ENCODE data around the gene NMNAT2.

NMNAT2 gene

DNA sequence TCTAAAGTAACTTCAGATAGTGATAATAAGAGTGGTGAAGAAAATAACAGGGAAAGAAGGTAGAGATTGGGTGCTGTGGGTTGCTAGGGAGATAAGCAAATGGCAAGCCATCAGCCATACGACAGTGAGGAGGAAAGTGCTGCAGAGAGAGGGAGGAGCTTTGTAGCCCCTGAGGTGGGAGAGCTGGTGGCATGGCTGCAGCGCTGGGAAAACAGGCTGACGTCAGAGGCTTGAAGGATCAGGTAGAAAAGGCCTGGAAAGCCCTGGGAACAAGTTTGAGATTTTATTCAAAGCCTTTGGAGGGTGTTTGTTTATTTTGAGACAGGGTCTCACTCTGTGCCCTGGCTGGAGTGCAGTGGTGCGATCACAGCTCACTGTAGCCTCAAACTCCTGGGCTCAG lies 109.5 kb downstream of the NMNAT2 start:
- DNase-seq, result no peak

DNA sequence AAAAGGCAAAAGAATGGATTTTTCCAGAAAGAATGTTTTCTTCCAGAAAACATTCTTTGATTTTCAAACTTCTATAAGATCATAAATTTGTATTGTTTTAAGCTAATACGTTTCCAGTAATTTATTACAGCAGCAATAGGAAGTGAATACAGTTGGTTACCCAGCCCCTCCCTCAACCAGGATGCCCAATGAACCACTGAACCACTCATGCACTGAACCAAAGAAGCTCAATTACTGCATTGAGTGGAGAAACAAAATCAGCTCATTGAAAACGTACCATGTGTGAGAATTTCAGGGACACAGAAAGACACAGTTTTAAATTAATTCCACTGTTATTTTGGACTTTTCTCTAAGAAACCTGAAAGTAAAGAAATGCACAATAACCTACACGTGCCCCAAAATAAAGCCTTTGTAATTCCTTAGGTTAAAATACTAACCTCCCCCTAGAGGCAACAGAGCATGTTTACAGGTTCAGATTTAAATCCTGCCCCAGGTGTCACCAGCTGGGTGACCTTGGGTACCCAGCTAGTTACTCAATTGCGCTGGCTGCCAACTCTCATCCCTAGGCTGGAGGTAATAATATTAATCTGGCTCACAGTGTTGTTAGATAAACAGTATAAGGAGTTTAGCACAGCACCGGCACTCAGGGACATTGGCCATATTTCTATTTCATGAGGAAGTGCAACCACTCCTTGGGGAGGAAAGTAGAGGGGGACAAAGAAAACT lies 111.7 kb downstream of the NMNAT2 start:
- DNase-seq, result no peak

DNA sequence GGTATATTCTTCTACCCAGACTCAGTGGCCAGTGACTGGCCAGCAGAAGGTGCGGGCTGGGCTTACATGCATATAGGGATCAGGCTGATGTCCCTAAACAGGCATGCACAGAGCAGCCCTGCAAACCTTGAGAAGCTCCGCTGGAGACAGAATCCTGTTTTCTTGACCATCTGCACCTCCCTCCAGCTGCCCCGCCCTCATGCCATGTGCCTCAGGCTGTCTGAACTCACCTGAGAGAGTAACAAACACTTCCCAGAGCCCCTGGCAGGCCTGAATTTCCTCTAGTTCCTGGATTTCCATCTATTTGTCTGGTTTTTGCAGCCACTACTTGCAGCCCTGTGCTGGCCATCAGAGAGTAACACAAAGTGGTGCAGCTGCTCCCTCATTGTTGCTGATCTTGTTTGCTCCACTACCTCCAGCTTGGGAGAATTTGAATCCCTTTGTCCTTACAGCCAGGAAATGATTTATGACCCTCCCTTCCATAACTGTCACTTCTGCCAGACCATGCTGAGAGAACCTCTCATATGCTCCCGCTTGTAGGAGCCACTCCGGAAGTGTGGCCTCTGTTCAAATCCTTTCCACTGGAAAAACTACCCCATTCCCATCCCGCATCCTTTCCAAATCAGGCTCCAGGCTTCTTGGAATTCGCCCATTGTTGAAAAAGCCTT lies 113.6 kb downstream of the NMNAT2 start:
- DNase-seq, result no peak

DNA sequence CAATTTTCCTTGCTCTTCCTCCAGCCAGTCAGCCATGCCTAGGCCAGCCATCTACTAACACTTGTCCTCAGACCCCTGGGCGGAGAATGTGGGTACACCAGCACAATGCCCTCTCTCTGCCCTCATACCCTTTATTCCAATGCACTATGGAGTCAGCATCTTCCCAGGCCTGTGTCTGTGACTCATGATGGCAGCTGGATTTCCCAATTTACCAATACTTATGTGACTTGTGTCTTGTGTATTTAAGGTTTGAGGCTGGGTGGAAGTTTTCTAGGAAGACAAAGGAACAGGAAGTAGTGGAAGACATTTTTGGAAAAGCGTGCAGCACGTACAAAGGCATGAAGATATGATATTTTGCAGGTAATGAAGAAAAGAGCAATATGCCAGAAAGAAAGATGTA lies 114.3 kb downstream of the NMNAT2 start:
- no peak for DNase-seq

DNA sequence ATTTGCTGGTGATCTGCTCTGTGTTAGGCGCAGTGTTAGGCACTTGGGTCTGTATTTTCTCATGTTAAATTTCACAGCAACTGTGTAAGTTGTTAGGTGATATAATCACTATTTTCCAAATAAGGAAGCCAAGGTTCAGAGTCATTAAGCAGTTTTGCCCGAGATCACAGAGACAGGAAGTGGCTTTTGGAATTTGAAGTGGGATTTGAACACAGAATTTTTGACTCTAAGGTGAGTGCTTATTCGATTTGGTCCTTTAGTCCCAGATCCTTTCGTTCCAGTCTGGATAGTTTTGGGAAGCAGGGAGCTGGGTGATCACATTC lies 114.9 kb downstream of the NMNAT2 start:
- DNase-seq, result no peak

DNA sequence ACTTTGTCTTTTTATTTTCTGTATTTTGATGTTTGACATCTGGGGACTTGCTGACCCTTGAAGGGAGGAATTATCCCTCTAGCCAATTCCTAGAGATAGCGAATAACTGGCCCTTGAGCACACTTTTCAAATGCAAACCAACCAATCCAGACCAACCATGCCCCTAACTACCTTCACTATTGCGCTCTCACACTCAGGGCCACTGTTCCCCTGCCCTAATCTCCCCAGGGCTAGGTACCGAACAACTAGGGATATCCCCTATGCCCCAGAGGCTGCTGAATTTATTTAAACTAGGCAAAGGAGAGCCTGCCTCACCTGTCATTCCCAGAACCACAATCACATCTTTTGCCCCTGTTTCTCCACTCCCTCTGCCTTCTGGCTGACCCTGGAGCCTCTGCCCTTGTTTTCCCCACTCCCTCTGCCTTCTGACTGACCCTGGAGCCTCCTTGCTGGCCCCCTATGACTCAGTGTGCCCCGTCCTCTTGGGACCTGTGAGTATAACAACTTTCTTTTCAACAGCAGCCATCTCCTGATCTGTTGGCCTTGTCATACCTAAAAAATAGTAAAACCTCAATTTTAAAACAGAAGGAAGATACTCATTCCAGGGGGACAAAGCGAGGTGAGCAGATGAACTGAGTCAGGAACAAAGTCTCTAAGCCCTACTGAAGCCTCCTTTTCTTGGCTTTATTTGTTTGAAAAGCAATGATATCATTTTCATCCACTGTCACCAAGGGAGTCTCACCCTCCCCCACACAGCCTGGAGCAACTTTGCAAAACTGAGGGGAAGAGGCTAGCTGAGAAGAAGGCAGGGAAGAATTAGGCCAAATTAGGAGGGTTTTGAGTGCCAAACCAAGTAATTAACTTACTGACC lies 115.5 kb downstream of the NMNAT2 start:
- DNase-seq, result no peak

DNA sequence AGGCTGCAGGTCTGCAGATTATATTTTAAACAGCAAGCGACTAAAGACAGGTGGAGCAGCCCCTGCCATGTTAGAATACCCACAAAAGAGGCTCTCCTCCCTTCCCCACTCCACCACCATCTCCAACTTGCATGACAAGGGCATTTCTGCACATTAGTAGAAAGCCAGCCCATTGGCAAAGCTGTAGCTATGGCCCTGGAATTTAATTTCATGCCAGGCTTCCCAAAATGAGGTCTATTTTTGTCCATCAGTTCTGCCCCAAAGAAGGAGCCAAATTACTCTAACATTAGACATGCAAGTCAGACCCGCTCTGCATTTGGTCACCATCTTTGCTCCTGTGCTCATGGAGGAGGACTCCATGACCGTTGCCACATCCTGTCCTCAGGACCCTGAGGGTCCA lies 116.9 kb downstream of the NMNAT2 start:
- no peak for DNase-seq

DNA sequence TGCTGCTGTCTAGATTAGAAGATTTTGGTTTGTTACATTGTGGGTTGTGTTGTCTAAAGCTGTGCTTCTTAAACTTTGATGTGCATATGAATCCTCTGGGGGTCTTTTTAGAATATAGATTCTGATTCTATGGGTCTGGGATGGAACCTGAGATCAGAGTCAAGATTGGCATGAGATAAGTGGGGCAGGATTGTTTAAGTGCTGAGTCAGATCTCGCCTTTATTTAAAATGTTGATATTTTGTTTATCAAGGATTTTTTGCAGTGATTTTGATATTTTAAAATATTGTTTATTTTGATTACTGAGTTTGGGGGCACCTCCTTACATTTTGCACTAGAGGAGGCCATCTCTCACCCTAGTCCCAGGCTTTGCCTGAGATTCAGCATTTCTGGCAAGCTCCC lies 117.4 kb downstream of the NMNAT2 start:
- DNase-seq, result no peak

DNA sequence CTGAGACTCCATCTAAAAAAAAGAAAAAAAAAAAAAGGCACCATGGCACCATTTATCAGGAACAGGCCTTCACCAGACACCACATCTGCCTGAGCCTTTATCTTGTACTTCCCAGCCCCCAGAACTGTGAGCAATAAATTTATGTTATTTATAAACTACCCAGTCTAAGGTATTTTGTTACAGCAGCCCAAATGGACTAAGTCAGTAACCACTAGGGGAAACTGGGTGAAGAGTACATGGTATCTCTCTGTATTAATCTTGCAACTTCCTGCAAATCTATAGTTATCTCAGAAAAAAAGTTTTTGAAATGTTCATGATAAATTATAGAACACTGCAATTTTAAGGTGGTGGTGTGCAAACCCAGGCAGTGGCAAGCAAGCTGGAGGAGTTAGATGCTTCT lies 117.8 kb downstream of the NMNAT2 start:
- no peak for DNase-seq

DNA sequence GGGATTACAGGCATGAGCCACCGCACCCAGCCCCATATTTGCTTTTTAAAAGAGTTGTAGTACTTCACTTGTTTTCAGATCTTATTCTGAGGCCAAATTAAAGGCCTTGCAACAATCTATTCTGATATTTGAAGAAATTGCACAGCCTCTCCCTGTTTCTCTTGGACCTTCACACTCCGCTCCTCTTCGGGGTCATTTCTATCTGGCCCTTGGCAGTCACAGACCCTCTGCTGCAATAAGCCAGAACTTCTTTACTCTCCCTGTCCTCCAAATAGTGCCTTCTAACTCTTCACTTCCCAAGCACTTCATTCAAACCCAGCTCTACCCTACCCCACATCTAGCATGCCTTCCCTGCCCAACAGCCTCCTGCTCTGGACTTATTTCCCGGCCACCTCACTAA lies 121.4 kb downstream of the NMNAT2 start:
- DNase-seq, result no peak

DNA sequence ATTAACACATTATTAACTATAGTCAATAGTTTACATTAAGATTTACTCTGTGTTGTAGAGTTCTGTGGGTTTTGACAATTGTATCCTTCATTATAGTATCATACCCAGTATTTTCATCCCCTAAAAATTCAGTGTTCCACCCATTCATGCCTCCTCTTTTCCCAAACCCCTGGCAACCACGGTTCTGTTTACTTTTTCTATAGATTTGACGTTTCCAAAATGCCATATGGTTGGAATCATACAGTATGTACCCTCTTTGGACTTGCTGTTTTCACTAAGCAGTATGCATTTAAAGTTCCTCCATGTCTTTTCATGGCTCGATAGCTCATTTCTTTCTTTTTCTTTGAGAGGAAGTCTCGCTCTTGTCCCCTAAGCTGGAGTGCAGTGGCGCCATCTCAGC lies 122.7 kb downstream of the NMNAT2 start:
- DNase-seq, result no peak

DNA sequence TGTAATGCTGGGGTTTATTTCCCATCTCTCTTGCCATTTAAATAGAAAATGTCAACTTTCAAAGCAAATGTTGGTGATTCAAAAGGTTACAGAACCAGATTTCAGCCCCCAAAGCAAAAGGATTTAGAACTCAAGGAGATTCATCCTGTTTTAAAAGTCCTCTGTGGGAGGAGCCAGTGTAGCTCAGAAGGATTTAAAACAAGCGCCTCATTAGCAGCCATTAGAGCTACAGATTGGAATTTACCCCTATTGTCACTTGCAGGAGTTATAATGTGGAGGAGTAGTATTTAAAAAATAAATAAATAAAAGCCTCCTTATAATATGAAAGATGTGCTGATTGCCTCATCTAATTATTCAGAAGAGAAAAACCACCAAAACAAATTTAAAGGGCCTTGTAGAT lies 124.3 kb downstream of the NMNAT2 start:
- DNase-seq, result no peak

DNA sequence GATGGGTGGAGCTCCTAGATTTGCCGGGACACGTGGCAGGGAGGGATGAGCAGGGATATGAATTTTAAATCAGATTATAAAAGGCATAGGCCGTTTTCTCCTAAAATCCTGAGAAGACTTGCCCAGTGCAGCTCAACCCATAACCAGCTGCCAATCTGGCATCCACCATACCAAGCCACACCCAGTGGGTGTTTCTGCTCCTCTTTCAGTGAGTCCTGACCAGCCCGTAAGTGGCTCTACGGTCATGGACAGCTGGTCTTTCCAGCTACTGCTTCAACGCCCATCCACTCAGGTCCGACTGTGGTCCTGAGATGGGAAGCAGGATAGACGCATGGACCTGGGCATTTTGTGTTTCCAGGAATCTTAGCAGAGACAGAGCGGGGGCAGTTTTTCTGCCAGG lies 124.9 kb downstream of the NMNAT2 start:
- no peak for DNase-seq

DNA sequence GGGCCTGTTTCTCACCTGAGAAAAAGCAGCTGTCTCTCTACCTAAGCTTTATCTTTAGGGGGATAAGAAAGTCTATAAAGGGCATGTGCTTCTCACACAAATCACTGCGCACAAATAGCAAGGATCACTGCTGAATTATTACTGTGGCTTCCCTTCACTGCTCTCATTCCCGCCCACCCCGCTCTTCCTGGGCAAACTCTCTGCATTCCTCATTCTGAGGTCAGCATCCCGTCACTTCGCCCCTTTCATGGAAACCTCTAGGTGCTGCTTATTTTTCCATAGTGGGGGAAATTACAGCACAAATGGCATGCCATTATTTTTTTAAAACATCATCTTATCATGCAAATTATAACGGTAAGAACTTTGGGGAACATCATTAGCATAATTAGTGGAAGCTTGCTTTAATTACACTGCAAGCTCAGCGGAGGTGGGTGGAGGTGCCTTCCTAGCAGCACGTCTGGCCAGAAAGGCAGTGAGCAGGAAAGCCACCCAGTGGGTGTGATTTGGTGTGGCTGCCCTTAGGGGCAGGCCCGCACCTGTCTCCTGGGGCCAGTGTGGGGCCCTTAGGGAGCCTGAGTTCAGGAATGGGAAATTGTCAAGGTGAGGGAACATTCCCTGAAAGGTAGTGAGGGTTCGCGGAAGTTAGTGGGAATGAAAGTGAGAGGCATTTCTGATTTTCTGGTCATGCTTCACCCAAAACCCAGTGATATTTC lies 126.2 kb downstream of the NMNAT2 start:
- no peak for DNase-seq

DNA sequence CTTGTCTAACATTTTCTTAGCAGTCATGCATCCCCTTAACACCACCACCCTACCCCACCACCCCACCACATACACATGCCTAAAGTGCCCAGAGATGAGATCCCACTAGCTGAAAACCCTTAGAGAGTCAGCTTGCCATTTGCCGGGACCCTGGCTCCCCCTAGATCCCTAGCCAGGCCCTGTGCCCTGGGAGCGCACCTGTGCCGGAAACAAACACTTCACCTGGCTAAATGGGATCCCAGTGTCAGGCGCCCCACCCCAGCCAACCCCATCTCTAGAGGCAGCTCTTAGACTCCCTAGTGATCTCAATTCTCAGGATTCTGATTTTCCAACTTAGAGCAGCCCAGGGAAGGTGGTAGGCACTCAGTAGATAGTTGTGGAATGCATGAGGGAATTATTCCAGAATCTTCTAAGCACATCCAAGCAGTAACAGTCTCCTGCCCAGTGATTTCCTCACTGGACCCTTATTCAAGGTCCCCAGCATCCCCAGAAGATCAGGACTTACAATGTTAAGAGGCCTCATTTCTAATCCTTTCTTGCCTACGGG lies 126.9 kb downstream of the NMNAT2 start:
- DNase-seq, result no peak

DNA sequence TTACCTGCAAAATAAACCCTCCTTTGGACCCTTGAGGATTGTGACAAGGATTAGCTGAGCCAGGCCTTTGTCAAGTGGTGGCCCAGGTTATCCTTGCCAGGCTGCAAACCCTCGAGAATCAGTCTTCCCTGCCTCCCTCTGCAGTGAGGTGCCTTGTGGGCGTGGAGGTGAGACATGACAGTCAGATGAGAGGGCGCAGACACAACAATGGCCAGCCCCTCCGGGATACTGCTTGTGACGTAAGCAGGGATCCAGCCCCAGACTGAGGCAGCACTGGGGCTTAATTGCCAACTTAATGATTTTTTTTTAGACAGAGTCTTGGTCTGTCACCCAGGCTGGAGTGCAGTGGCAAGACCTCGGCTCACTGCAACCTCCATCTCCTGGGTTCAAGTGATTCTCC lies 127.6 kb downstream of the NMNAT2 start:
- DNase-seq, result no peak

DNA sequence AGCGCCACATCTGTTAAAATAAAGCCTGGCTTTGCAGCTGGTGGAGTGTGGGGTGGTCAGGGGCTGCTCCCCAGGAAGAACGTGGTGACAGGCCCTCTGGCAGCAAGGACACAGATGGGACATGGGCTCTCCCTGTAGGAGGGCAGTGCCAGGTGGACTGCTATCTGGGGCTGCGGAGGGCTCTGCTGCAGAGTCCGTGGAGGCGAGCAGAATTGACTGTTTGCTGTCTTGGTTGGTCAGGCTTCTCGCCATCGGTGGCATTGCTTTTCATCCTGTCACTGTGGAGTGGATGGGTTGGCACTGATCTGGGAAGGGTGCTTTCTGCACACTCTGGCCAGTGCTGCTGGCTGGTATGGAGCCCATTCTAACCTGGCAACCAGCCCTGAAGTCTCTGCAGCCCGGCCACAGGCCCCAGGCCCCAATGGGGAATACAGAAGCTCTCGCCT lies 129.1 kb downstream of the NMNAT2 start:
- no peak for DNase-seq

DNA sequence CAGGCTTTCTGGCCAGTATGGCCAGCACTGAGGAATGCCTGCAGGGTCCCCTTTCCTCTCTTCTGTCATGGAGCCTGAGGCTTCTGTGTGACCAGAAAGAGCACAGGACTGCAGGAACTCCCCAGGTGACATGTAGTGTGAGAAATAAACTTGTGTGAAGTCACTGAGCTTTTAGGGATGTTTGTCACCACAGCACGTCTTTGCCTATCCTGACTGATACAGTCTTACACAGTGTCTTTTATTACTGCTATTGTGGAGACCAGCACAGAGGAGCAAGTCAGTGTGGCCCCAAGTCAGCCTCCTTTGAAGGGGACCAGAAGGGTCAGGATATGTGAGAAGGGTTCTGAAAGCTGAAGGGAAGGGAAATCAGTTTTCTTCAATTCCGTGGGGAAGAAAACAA lies 129.6 kb downstream of the NMNAT2 start:
- no peak for DNase-seq

DNA sequence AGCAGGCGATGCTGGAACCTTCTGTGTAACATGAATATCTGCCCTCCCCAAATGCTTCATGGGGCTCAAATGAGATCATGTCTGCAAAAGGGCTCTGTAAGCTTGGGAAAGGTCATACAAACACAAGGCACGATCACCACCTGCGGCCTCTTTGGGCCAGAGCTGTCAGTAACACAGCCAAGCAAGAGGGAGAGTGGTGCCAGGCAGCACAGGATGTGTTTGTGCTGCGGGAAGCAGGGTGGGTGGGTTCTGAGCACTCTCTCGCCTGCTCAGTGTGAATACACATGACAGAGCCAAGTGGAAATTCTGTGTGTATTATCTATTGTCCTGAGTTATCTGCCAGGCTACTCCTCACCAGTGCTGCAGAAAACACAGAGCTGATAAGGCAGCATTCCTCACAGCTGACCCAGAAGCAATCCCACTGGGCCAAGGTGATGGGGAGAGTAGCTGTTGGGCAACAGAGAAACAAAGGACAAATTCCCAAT lies 130.9 kb downstream of the NMNAT2 start:
- no peak for DNase-seq

DNA sequence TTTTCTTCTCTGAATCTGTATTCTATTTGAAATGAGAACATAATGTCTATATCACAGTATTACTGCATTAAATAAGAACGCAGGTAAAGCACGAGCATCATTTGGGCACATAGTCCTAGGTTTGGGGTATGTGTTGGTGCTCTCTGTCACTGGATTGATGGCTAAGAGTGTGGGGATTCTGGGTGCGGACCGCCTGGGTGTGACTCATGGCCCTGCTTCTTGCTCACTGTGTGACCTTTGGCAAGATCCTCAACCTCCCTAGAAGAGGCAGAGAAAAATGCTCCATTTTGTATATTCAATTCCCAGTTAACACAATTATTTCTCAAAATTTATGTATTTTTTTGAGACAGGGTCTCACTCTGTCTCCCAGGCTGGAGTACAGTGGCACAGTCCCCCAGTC lies 132.4 kb downstream of the NMNAT2 start:
- DNase-seq, result no peak

DNA sequence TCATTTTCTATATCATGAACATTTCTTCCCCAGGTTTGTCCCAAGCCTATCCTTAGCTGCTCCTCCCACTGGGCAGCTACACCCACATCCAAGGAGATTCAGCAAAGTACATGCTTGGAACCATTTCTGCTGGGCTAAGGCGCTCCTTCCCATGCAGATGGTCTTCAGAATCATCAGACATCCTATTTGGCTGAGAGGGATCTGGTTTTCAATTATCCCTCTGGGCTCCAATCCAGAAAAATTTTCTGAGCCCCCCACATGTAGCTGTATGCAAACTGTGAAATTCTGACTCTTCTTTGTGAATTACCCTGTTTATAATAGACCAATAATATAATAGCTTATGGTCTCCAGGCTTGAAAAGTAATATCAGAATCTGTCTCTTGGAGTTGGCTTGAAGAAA lies 132.9 kb downstream of the NMNAT2 start:
- no peak for DNase-seq

DNA sequence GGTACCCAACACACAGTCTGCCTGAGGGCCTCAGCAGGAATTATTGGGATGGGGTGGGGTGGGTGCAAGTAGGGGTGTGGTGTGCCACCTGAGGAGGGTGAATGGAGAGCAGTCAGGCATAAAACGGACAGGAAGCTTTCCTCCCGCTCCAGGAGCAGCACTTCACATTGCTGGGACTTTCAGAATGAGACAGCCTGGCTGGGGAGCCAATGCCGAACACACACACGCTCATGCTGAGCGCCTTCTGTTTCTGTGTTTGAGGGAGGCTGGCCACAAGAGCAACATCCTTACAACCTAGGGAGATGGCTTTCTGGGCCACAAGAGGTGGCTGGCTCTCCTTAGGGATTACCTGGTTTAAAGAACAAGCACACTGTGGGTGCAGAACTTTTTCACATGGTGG lies 134.1 kb downstream of the NMNAT2 start:
- no peak for DNase-seq

DNA sequence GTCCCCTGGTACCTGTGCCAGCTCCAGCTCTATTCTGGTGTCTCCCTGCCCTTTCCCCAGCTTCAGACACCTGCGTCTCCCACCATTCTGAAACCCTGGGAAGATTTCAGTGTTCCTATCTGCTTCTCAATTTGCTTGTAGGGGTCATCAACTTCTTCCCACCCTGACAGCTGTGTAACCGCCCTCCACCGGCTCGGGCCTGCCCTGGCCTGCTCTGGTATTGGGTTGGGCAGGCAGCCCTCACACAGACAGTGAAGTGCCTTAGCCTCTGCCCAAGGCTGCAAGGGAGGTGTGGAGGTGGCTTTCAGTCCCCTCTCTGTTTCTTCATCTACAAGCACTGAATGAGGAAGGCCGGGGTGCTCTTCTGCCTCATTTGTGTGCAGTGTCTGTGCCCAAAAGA lies 134.9 kb downstream of the NMNAT2 start:
- no peak for DNase-seq
